ENCODE measurements around the gene ASMT. TPM values are rescaled to one million over a fixed set of nuclear protein-coding genes. Genes with fewer than 3 reads are reported as not detected.

The ASMT gene
- total and polyA plus RNA-seq, 2 donors (not counting 1 experiment from before 2014, with no cell fraction given): not detected

- TF ChIP-seq EZH2 (IDR thresholded peaks at IDR 0.05; ENCODE audit: low read length, missing control alignments) (no peak), CTCF (conservative IDR thresholded peaks at IDR 0.05 in 1 of 2, IDR thresholded peaks at IDR 0.05 in 1 of 2; ENCODE audit: low read depth in 1 of 2, low read length in 2 of 2) (no peak)
- H3K4me3 ChIP-seq (replicated peaks in 1 of 4; ENCODE audit: control extremely low read depth in 1 of 4, insufficient read depth in 1 of 4, low read depth in 3 of 4, low read length in 4 of 4): no peak overlapping the region
- no peaks in the 10 kb centered on the region for H3K4me1 ChIP-seq (ENCODE audit: control insufficient read depth, extremely low read depth, insufficient read depth, low read length)
- H3K9me3 ChIP-seq (ENCODE audit: control insufficient read depth, insufficient read depth, low read depth, low read length): no peaks in the 10 kb centered on the region
- H3K79me2 ChIP-seq (ENCODE audit: control insufficient read depth, insufficient read depth, low read length): no peaks in the 10 kb centered on the region
- no peak overlapping the region for H3K4me2 ChIP-seq (ENCODE audit: extremely low read depth, insufficient read depth, low read length)
- H2AFZ ChIP-seq (ENCODE audit: low read length): no peak overlapping the region
- H4K20me1 ChIP-seq (ENCODE audit: control insufficient read depth, extremely low read depth, insufficient read depth, low read length): no peaks in the 10 kb centered on the region
- DNase-seq (ENCODE audit: low read depth in 2 of 2): no peak
- H3K27me3 ChIP-seq (ENCODE audit: control insufficient read depth, insufficient read depth, low read length): no peaks in the 10 kb centered on the region
- H3K9ac ChIP-seq (ENCODE audit: insufficient read depth, low read length): no peak overlapping the region
- H3K36me3 ChIP-seq (ENCODE audit: control insufficient read depth, insufficient read depth, low read length): peaks cover 5% of the 10 kb centered on the region
- no peak overlapping the region for H3K27ac ChIP-seq (ENCODE audit: insufficient read depth, low read length)
Observed at GRCh38 chrX:1606496-1606895, 8.4 kb upstream of the ASMT start.

DNA sequence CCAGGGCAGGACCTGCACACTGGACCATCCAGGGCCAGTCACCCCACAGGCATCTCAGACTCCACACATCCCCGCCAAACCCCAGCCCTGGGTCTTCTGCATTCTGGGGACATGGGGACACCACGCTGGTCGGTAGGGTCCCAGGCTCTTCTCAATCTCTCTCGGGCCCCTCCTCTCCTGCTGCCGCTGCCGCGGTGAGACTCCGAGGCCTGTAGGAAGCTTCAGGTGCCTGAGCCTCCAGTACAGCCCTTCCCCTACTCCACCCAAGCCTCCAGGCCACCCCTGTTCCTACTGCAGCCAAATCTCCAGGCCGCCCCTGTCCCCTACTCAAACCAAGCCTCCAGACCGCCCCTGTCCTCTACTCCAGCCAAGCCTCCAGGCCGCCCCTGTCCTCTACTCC is 5.5 kb upstream of the ASMT start:
- Histone ChIP-seq H3K4me3 (replicated peaks in 1 of 4; ENCODE audit: control extremely low read depth in 1 of 4, insufficient read depth in 1 of 4, low read depth in 3 of 4, low read length in 4 of 4) (no peak overlapping the region), H3K4me2 (ENCODE audit: extremely low read depth, insufficient read depth, low read length) (no peak overlapping the region), H3K4me1 (ENCODE audit: control insufficient read depth, extremely low read depth, insufficient read depth, low read length) (no peaks in the 10 kb centered on the region), H3K27me3 (ENCODE audit: control insufficient read depth, insufficient read depth, low read length) (no peaks in the 10 kb centered on the region), H3K9ac (ENCODE audit: insufficient read depth, low read length) (no peak overlapping the region), H3K36me3 (ENCODE audit: control insufficient read depth, insufficient read depth, low read length) (no peaks in the 10 kb centered on the region), H3K9me3 (ENCODE audit: control insufficient read depth, insufficient read depth, low read depth, low read length) (no peaks in the 10 kb centered on the region), H3K79me2 (ENCODE audit: control insufficient read depth, insufficient read depth, low read length) (no peaks in the 10 kb centered on the region), H3K27ac (ENCODE audit: insufficient read depth, low read length) (no peak overlapping the region), H2AFZ (ENCODE audit: low read length) (no peak overlapping the region), H4K20me1 (ENCODE audit: control insufficient read depth, extremely low read depth, insufficient read depth, low read length) (no peaks in the 10 kb centered on the region)
- no peak for TF ChIP-seq EZH2 (IDR thresholded peaks at IDR 0.05; ENCODE audit: low read length, missing control alignments)
- TF ChIP-seq CTCF (conservative IDR thresholded peaks at IDR 0.05 in 1 of 2, IDR thresholded peaks at IDR 0.05 in 1 of 2; ENCODE audit: low read depth in 1 of 2, low read length in 2 of 2): no peak
- DNase-seq (ENCODE audit: low read depth in 2 of 2): no peak

DNA sequence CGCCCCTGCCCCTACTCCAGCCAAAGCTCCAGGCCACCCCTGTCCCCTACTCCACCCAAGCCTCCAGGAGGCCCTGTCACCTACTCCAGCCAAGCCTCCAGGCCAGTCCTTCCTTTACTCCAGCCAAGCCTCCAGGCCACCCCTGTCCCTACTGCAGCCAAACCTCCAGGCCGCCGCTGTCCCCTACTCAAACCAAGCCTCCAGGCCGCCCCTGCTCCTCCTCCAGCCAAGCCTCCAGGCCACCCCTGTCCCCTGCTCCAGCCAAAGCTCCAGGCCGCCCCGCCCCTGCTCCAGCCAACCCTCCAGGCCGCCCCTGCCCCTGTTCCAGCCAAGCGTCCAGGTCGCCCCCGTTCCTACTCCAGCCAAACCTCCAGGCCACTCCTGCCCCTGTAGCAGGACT is 5.1 kb upstream of the ASMT start:
- H3K4me1 ChIP-seq (ENCODE audit: control insufficient read depth, extremely low read depth, insufficient read depth, low read length): no peaks in the 10 kb centered on the region
- H2AFZ ChIP-seq (ENCODE audit: low read length): no peak overlapping the region
- H3K36me3 ChIP-seq (ENCODE audit: control insufficient read depth, insufficient read depth, low read length): no peaks in the 10 kb centered on the region
- no peak for DNase-seq (ENCODE audit: low read depth in 2 of 2)
- H3K27me3 ChIP-seq (ENCODE audit: control insufficient read depth, insufficient read depth, low read length): no peaks in the 10 kb centered on the region
- no peaks in the 10 kb centered on the region for H3K9me3 ChIP-seq (ENCODE audit: control insufficient read depth, insufficient read depth, low read depth, low read length)
- no peaks in the 10 kb centered on the region for H4K20me1 ChIP-seq (ENCODE audit: control insufficient read depth, extremely low read depth, insufficient read depth, low read length)
- TF ChIP-seq EZH2 (IDR thresholded peaks at IDR 0.05; ENCODE audit: low read length, missing control alignments) (no peak), CTCF (conservative IDR thresholded peaks at IDR 0.05 in 1 of 2, IDR thresholded peaks at IDR 0.05 in 1 of 2; ENCODE audit: low read depth in 1 of 2, low read length in 2 of 2) (no peak)
- H3K79me2 ChIP-seq (ENCODE audit: control insufficient read depth, insufficient read depth, low read length): no peaks in the 10 kb centered on the region
- H3K27ac ChIP-seq (ENCODE audit: insufficient read depth, low read length): no peak overlapping the region
- no peak overlapping the region for H3K4me3 ChIP-seq (replicated peaks in 1 of 4; ENCODE audit: control extremely low read depth in 1 of 4, insufficient read depth in 1 of 4, low read depth in 3 of 4, low read length in 4 of 4)
- H3K9ac ChIP-seq (ENCODE audit: insufficient read depth, low read length): no peak overlapping the region
- no peak overlapping the region for H3K4me2 ChIP-seq (ENCODE audit: extremely low read depth, insufficient read depth, low read length)

All from fibroblast of lung (primary cell).